Measurements from ENCODE around the gene YBEY. TPM values are rescaled to one million over a fixed set of nuclear protein-coding genes. Genes with fewer than 3 reads are reported as not detected.

YBEY gene
- total and polyA plus RNA-seq, 4 donors, result 7.7 to 16.7 (median 13.5) TPM

DNA sequence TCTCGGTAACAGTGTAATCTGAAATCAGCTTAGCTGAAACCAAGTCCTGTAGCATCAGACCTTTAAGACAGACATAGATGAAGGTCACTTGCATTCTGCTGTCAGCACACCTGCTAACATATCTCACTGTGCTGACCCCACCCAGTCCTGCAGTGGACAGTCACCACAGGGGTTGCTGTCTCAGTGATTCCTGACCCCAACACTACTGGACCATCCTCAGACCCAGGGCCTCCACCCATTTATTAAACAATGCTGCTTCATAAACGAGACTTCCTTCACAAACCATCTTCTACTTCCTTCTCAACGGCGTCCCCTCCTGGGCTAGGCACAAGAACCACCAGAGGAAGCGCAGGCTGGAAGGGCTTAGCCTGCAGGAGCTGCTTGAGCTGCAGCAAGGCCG, 39.8 kb upstream of the YBEY start:
- DNase-seq, result no peak
- 86 to 91% methylated on average over 6 of the region's 6 CpGs for WGBS, 2 donors
- Histone ChIP-seq H3K4me3 (ENCODE audit: low read length in 2 of 2) (no peak overlapping the region), H3K4me1 (ENCODE audit: control insufficient read depth in 1 of 2, insufficient read depth in 2 of 2, low read length in 2 of 2) (no peaks in the 10 kb centered on the region), H3K36me3 (ENCODE audit: control insufficient read depth in 1 of 2, insufficient read depth in 2 of 2, low read length in 1 of 2) (peaks cover 10 to 30% of the 10 kb centered on the region in 2 donors), H3K9me3 (ENCODE audit: control insufficient read depth, low read length) (no peaks in the 10 kb centered on the region), H3K27me3 (ENCODE audit: control insufficient read depth in 1 of 2, insufficient read depth in 2 of 2, low read length in 1 of 2) (no peaks in the 10 kb centered on the region), H3K27ac (ENCODE audit: low read depth in 1 of 2, low read length in 2 of 2) (no peak overlapping the region)
- no peak for ATAC-seq (ENCODE audit: low FRiP score)
- intact Hi-C loops (cut with DNase I), result no loop called here

DNA sequence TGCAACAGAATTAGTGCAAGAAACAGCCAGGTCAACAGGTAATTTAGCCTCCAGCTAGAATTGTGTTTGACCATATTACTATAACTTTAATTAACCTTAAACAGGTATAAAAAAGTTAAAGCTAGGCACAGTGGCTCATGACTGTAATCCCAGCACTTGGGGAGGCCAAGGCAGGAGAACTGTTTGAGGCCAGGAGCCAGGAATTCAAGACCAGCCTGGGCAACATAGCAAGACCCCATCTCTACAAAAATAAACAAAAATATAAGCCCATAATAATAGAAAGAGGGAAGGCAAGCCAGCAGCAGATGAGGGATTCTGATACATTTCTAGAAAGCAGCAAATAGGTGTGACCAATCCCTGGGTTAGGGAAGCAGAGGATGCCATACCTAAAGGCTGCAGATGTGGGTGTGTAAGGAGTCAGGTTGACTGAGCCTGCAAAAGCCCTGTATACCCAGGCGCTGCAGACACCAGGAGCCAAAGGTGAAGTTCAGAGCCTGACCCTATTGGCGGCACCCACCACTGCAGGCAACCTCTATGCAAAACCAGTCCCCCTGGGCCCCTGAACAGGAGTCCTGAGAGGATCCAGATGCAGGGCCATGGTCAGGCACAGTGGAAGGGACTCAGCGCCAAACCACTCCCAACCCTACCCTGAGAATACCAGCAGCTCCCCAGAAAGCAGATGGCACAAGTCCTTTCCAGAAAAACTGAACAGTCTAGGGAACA, 38.3 kb upstream of the YBEY start:
- Histone ChIP-seq H3K36me3 (ENCODE audit: control insufficient read depth in 1 of 2, insufficient read depth in 2 of 2, low read length in 1 of 2) (peaks cover 8 to 30% of the 10 kb centered on the region in 2 donors), H3K4me1 (ENCODE audit: control insufficient read depth in 1 of 2, insufficient read depth in 2 of 2, low read length in 2 of 2) (no peaks in the 10 kb centered on the region), H3K27me3 (ENCODE audit: control insufficient read depth in 1 of 2, insufficient read depth in 2 of 2, low read length in 1 of 2) (no peaks in the 10 kb centered on the region), H3K27ac (ENCODE audit: low read depth in 1 of 2, low read length in 2 of 2) (no peak overlapping the region), H3K9me3 (ENCODE audit: control insufficient read depth, low read length) (no peaks in the 10 kb centered on the region), H3K4me3 (ENCODE audit: low read length in 2 of 2) (no peak overlapping the region)
- peak in 1 of 2 donors; percentile 39 for DNase-seq
- no peak for ATAC-seq (ENCODE audit: low FRiP score)
- 98 to 100% methylated on average over 3 of the region's 3 CpGs for WGBS, 2 donors
- intact Hi-C loops (cut with DNase I), result no loop called here

DNA sequence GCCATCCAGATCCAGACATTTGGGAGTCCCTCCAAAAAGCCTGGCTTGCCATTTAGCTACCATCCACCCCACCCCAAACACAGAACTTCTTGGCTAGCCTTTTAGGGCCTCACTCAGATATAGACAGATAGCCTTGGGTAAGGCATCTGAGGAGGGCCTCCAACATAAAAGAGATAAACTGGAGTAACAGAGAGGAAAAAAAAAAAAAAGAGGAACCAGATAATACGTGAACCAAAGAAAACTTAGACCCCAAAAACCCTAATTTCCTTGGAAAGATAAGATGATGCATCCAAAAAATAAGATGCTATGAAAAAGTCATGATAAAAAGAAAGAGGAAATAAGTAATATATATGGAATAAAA, 37.7 kb upstream of the YBEY start:
- Histone ChIP-seq H3K27me3 (ENCODE audit: control insufficient read depth in 1 of 2, insufficient read depth in 2 of 2, low read length in 1 of 2) (no peaks in the 10 kb centered on the region), H3K4me3 (ENCODE audit: low read length in 2 of 2) (no peak overlapping the region), H3K27ac (ENCODE audit: low read depth in 1 of 2, low read length in 2 of 2) (no peak overlapping the region), H3K4me1 (ENCODE audit: control insufficient read depth in 1 of 2, insufficient read depth in 2 of 2, low read length in 2 of 2) (no peaks in the 10 kb centered on the region), H3K36me3 (ENCODE audit: control insufficient read depth in 1 of 2, insufficient read depth in 2 of 2, low read length in 1 of 2) (peaks cover 5 to 30% of the 10 kb centered on the region in 2 donors), H3K9me3 (ENCODE audit: control insufficient read depth, low read length) (no peaks in the 10 kb centered on the region)
- DNase-seq (no peak), ATAC-seq (ENCODE audit: low FRiP score) (no peak)
- 91 to 92% methylated on average over 1 of the region's 1 CpG for WGBS, 2 donors
- intact Hi-C loops (cut with DNase I), result no loop called here

DNA sequence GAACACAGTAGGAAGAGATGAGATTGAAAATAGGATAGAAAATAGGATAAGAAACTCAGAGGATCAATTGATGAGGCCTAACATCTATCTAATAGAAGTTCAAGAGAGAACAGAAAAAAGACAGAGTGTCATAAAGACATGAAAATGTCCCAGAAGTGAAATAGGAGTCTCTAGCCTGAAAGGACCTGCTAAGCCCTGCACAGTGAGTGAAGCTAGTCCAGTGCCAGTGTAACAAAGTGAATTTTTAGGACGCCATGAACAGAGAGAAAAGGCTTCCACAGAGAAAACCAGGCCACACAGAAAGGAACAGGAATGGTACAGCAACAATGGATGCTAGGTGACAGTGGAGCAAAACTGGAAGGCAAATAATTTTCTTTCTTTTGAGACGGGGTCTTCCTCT, 37.3 kb upstream of the YBEY start:
- Histone ChIP-seq H3K27ac (ENCODE audit: low read depth in 1 of 2, low read length in 2 of 2) (no peak overlapping the region), H3K4me3 (ENCODE audit: low read length in 2 of 2) (no peak overlapping the region), H3K4me1 (ENCODE audit: control insufficient read depth in 1 of 2, insufficient read depth in 2 of 2, low read length in 2 of 2) (no peaks in the 10 kb centered on the region), H3K27me3 (ENCODE audit: control insufficient read depth in 1 of 2, insufficient read depth in 2 of 2, low read length in 1 of 2) (no peaks in the 10 kb centered on the region), H3K36me3 (ENCODE audit: control insufficient read depth in 1 of 2, insufficient read depth in 2 of 2, low read length in 1 of 2) (peaks cover 5 to 27% of the 10 kb centered on the region in 2 donors), H3K9me3 (ENCODE audit: control insufficient read depth, low read length) (no peaks in the 10 kb centered on the region)
- 88 to 91% methylated on average over 2 of the region's 2 CpGs for WGBS, 2 donors
- intact Hi-C loops (cut with DNase I), result no loop called here
- ATAC-seq (ENCODE audit: low FRiP score), result no peak
- DNase-seq, result no peak

DNA sequence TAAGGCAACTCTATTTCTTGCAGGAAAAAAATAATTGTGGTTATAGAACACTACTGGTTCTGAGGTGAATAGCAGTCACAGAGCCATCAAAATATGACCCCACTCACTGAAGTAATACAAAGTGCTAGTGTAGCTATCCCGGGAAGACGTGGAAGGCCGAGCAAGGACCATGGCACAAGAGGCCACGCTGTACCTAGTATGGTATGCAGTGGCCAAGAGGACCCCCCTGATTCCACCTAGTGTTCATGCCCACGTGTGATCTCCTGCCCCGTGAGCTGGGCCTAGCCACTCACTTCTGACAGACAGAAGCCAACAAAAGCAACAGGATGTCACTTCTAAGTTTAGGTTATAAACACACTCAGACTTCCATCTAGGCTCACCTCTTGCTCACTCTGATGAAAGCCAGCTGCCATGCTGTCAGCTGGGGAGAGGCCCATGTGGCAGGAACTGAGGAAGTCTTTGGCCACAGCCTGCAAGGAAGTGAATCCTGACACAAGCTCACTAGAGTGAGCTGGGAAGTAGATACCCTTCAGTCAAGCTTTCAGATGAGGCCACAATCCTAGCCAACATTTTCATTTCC, 35.9 kb upstream of the YBEY start:
- Histone ChIP-seq H3K9me3 (ENCODE audit: control insufficient read depth, low read length) (no peaks in the 10 kb centered on the region), H3K4me1 (ENCODE audit: control insufficient read depth in 1 of 2, insufficient read depth in 2 of 2, low read length in 2 of 2) (no peaks in the 10 kb centered on the region), H3K27me3 (ENCODE audit: control insufficient read depth in 1 of 2, insufficient read depth in 2 of 2, low read length in 1 of 2) (no peaks in the 10 kb centered on the region), H3K27ac (ENCODE audit: low read depth in 1 of 2, low read length in 2 of 2) (no peak overlapping the region), H3K4me3 (ENCODE audit: low read length in 2 of 2) (no peak overlapping the region), H3K36me3 (ENCODE audit: control insufficient read depth in 1 of 2, insufficient read depth in 2 of 2, low read length in 1 of 2) (peaks cover 5 to 23% of the 10 kb centered on the region in 2 donors)
- intact Hi-C loops (cut with DNase I), result no loop called here
- DNase-seq (no peak), ATAC-seq (ENCODE audit: low FRiP score) (no peak)
- WGBS, 2 donors, result 86 to 88% methylated on average over 6 of the region's 6 CpGs

DNA sequence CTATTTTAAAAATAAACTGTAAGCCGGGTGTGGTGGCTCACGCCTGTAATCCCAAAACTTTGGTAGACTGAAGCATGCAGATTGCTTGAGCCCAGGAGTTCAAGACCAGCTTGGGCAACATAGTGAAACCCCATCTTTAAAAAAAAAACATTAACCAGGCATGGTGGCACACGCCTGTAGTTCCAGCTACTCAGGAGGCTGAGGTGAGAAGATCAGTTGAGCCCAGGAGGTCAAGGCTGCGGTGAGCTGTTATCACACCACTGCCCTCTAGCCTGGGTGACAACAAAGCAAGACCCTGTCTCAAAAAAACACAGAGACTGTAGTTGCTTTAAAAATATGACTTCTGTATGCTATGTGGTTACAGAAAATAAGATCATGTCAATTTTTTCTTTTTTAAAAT, 33.3 kb upstream of the YBEY start:
- no peak for DNase-seq
- WGBS, 2 donors, result 89 to 91% methylated on average over 4 of the region's 4 CpGs
- H3K4me3 ChIP-seq (ENCODE audit: low read length in 2 of 2), result no peak overlapping the region
- intact Hi-C loops (cut with DNase I), result no loop called here
- H3K27ac ChIP-seq (ENCODE audit: low read depth in 1 of 2, low read length in 2 of 2), result no peak overlapping the region
- no peaks in the 10 kb centered on the region for H3K4me1 ChIP-seq (ENCODE audit: control insufficient read depth in 1 of 2, insufficient read depth in 2 of 2, low read length in 2 of 2)
- H3K27me3 ChIP-seq (ENCODE audit: control insufficient read depth in 1 of 2, insufficient read depth in 2 of 2, low read length in 1 of 2), result no peaks in the 10 kb centered on the region
- H3K36me3 ChIP-seq (ENCODE audit: control insufficient read depth in 1 of 2, insufficient read depth in 2 of 2, low read length in 1 of 2), result peaks cover 5 to 21% of the 10 kb centered on the region in 2 donors
- H3K9me3 ChIP-seq (ENCODE audit: control insufficient read depth, low read length), result no peaks in the 10 kb centered on the region
- no peak for ATAC-seq (ENCODE audit: low FRiP score)

DNA sequence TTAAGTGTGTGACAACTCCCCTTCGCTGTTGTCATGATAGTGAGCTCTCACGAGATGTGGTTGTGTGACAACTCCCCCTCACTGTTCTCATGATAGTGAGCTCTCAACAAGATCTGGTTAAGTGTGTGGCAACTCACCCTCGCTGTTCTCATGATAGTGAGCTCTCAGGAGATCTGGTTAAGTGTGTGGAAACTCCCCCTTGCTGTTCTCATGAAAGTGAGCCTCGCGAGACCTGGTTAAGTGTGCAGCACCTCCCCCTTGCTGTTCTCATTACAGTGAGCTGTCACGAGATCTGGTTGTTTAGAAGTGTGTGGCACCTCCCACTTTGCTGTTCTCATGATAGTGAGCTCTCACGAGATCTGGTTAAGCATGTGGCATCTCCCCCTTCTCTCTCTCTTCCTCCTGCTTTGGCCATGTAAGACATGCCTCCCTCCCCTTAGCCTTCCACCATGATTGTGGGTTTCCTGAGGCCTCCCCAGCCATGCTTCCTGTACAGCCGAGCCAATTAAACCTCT, 32.5 kb upstream of the YBEY start:
- H3K9me3 ChIP-seq (ENCODE audit: control insufficient read depth, low read length), result no peaks in the 10 kb centered on the region
- H3K36me3 ChIP-seq (ENCODE audit: control insufficient read depth in 1 of 2, insufficient read depth in 2 of 2, low read length in 1 of 2), result peaks cover 5 to 21% of the 10 kb centered on the region in 2 donors
- intact Hi-C loops (cut with DNase I), result no loop called here
- no peaks in the 10 kb centered on the region for H3K4me1 ChIP-seq (ENCODE audit: control insufficient read depth in 1 of 2, insufficient read depth in 2 of 2, low read length in 2 of 2)
- no peak for ATAC-seq (ENCODE audit: low FRiP score)
- DNase-seq, result no peak
- H3K27me3 ChIP-seq (ENCODE audit: control insufficient read depth in 1 of 2, insufficient read depth in 2 of 2, low read length in 1 of 2), result no peaks in the 10 kb centered on the region
- H3K4me3 ChIP-seq (ENCODE audit: low read length in 2 of 2), result no peak overlapping the region
- 76 to 78% methylated on average over 8 of the region's 8 CpGs for WGBS, 2 donors
- no peak overlapping the region for H3K27ac ChIP-seq (ENCODE audit: low read depth in 1 of 2, low read length in 2 of 2)

DNA sequence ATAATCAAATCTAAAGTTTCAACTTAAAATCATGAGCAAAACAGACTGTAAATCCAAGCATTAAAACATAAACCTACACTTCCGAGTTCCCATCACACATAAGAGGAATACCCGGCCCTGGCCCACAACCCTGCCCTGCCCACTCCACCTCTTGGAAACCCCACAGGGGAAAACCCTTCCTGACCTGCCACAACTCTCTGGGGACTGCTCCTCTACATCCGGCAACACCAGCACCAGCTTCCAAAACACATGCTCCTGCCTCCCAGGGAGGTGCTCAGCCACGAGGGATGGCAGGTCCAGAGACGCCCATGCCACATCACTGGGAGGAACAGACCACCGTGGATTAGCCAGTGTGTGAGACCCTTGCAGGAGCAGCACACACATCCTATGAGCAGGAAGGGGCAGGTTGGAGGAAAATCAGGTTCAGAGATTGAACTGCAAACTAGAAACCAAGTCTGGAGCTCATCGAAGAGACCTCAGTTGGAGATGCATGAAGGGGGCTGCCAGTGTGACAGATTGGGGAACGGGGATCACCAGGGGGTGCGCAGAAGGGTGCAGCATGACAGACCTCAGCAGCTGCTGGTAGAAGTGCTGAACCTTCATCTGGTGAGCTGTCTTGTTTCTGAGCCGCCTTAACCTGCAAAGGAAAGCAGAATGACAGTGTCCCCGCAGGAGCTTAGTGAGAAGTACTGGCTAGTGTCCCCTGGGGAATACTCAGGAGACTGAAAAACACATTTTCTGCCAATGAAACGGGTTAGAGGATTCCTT, 31.8 kb upstream of the YBEY start:
- H3K9me3 ChIP-seq (ENCODE audit: control insufficient read depth, low read length), result no peaks in the 10 kb centered on the region
- no peaks in the 10 kb centered on the region for H3K4me1 ChIP-seq (ENCODE audit: control insufficient read depth in 1 of 2, insufficient read depth in 2 of 2, low read length in 2 of 2)
- H3K36me3 ChIP-seq (ENCODE audit: control insufficient read depth in 1 of 2, insufficient read depth in 2 of 2, low read length in 1 of 2), result peaks cover 3 to 23% of the 10 kb centered on the region in 2 donors
- WGBS, 2 donors, result 72 to 75% methylated on average over 12 of the region's 12 CpGs
- DNase-seq (peak in 1 of 2 donors; percentile 51), ATAC-seq (ENCODE audit: low FRiP score) (no peak)
- no peak overlapping the region for H3K27ac ChIP-seq (ENCODE audit: low read depth in 1 of 2, low read length in 2 of 2)
- intact Hi-C loops (cut with DNase I), result no loop called here
- no peaks in the 10 kb centered on the region for H3K27me3 ChIP-seq (ENCODE audit: control insufficient read depth in 1 of 2, insufficient read depth in 2 of 2, low read length in 1 of 2)
- no peak overlapping the region for H3K4me3 ChIP-seq (ENCODE audit: low read length in 2 of 2)
